ENCODE data around the gene TNIP2. TPM values are rescaled to one million over a fixed set of nuclear protein-coding genes. Genes with fewer than 3 reads are reported as not detected.

TNIP2 gene, protein sequence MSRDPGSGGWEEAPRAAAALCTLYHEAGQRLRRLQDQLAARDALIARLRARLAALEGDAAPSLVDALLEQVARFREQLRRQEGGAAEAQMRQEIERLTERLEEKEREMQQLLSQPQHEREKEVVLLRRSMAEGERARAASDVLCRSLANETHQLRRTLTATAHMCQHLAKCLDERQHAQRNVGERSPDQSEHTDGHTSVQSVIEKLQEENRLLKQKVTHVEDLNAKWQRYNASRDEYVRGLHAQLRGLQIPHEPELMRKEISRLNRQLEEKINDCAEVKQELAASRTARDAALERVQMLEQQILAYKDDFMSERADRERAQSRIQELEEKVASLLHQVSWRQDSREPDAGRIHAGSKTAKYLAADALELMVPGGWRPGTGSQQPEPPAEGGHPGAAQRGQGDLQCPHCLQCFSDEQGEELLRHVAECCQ
- 38.7 and 41.5 TPM in 2 replicates for total RNA-seq

GRCh38 chr4:2755821-2756690 lies at the start of gene TNIP2:
TNIP2 (minus strand) TSS chr4:2756336; CDS start chr4:2756289, 47 bp downstream.

DNA sequence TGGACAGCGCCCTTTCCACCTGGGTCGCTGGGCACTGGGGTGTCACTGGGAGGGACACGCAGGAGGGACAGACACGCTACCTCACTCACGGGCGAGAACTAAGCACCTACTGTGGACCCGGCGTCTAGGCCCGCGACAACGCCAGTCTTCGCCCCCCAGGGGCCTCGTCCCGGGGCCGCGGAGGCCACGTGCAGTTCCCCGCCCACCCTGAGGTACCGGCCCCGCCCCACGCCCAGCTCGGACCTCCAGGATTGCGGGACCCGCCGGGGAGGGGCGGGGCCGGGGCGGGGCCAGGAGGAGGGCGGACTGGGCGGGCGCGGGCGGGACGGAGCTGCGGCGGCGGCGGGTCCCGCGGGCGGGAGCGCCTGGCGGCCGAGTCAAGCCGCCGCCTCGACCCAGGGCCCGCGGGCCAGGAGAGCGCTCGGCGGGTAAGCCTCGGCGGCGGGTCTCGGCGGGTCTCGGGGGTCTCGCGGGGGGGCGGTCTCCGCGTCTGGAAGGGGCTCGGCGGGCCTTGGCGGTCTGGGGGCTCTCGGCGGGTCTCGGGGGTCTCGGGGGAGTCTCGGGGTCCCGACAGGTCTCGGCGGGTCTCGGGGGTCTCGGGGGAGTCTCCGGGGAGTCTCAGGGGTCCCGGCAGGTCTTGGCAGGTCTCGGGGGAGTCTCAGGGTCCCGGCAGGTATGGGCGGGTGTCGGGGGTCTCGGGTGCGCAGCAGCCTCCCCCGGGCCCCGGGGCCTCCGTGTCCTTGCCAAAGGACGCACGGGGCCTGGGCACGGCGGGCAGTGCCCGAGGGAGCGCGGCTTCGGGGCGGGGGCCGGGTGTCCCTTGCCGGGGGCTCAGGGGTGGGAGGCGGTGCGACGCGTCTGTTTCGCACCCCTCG lies 36.8 kb upstream of the TNIP2 start, which contains the start of gene SH3BP2:
Gene SH3BP2 (plus strand): TSS at position 375 of the 875 bp plus-strand sequence. CDS start 27,533 bp downstream, outside the sequence.

Other genes starting within 250 kb of the TNIP2 start
- gene FAM193A, start 219.7 kb downstream of the TNIP2 start, total RNA-seq: 18.0 and 22.5 TPM in 2 replicates
- 20.6 and 37.1 TPM in 2 replicates for gene SH3BP2, start 36.7 kb upstream of the TNIP2 start, total RNA-seq
- 151 and 169 TPM in 2 replicates for gene ADD1, start 87.5 kb upstream of the TNIP2 start, total RNA-seq
- 36.0 and 37.9 TPM in 2 replicates for gene NOP14, start 207.1 kb upstream of the TNIP2 start, total RNA-seq
- 4.4 and 5.7 TPM in 2 replicates for gene GRK4, start 207.2 kb upstream of the TNIP2 start, total RNA-seq